Lung (tissue), 12 donors: ENCODE results near the gene STUM. TPM values are rescaled to one million over a fixed set of nuclear protein-coding genes. Genes with fewer than 3 reads are reported as not detected.

Source experiments
- ATAC-seq: fragments of 200-7000 bp; cut with Tn5 transposase; one replicate; pipeline ENCODE4 v1.9.1; 2020; ENCODE audit warnings: moderate number of reproducible peaks; ENCODE audit not compliant: insufficient read depth, low FRiP score
- DNase-seq, 3 donors: peaks; one replicate each; pipeline ENCODE4 v3.0.0-alpha.2; 2013 to 2017
- H3K27ac ChIP-seq, 2 donors: one replicate each; pipeline ENCODE4 v1.5.1; 2013; ENCODE audit warnings: mild to moderate bottlenecking in 2 of 2, moderate library complexity in 2 of 2, control low read depth in 1 of 2, inconsistent platforms in 1 of 2, low read depth in 1 of 2, low read length in 1 of 2
- H3K27me3 ChIP-seq, 3 donors: one replicate each; pipeline ENCODE4 v1.5.1; 2013; ENCODE audit warnings: low read length in 2 of 3; ENCODE audit not compliant: control insufficient read depth in 3 of 3, insufficient read depth in 3 of 3
- H3K36me3 ChIP-seq, 4 donors: one replicate each; pipeline ENCODE4 v1.5.1; 2013; ENCODE audit warnings: low read length in 4 of 4, mild to moderate bottlenecking in 1 of 4, moderate library complexity in 1 of 4; ENCODE audit not compliant: control insufficient read depth in 4 of 4, insufficient read depth in 4 of 4
- H3K4me1 ChIP-seq, 5 donors: one replicate each; pipeline ENCODE4 v1.5.1; 2013; ENCODE audit warnings: low read length in 5 of 5, mild to moderate bottlenecking in 2 of 5, moderate library complexity in 1 of 5; ENCODE audit not compliant: control insufficient read depth in 5 of 5, insufficient read depth in 5 of 5
- H3K4me3 ChIP-seq: one replicate; pipeline ENCODE4 v1.5.1; 2013; ENCODE audit warnings: mild to moderate bottlenecking, control low read depth, moderate library complexity
- H3K9ac ChIP-seq, 2 donors: one replicate each; pipeline ENCODE4 v1.5.1; 2013; ENCODE audit warnings: low read length in 2 of 2, control low read depth in 1 of 2; ENCODE audit not compliant: insufficient read depth in 1 of 2
- H3K9me3 ChIP-seq, 4 donors: one replicate each; pipeline ENCODE4 v1.5.1; 2013; ENCODE audit warnings: low read length in 3 of 4, mild to moderate bottlenecking in 1 of 4, moderate library complexity in 1 of 4; ENCODE audit not compliant: control insufficient read depth in 4 of 4, insufficient read depth in 3 of 4
- CTCF ChIP-seq: IDR thresholded peaks from 2 replicates; pipeline ENCODE4 v1.5.1; 2012; ENCODE audit warnings: mild to moderate bottlenecking; ENCODE audit errors: control extremely low read depth, extremely low read depth
- WGBS, 2 donors: extraction: QIAGEN DNeasy Blood & Tissue Kit; methylation state at CpG; one replicate each; pipeline ENCODE4 v1.1.7; 2013; 5-methylcytosine and 5-hydroxymethylcytosine counted together
- polyA plus RNA-seq, 2 donors: library from polyadenylated mRNA; stranded (reverse); fragments of 200-250 nt; gene quantifications; one replicate each; pipeline ENCODE4 v1.2.1, GENCODE V29; 2013
- total RNA-seq, 2 donors: library from RNA; depleted of rRNA in 1 of 2; stranded (reverse); fragments of >200 nt in 1 of 2; gene quantifications; one replicate each; pipeline ENCODE4 v1.2.1, GENCODE V29; 2014 to 2021
- donor health status: control.
- donor health status: control.
- donor health status: Bipolar disorder and iron deficiency.
- donor health status: healthy.
- donor health status: DM: yes; HTN: yes; CAD: no.

STUM gene
- total and polyA plus RNA-seq, 4 donors = 0.09 to 0.58 (median 0.48) TPM

GRCh38 chr1:226588484-226588883 is 39.9 kb downstream of the STUM start:
- ATAC-seq = no peak

GRCh38 chr1:226589008-226589733 is 40.6 kb downstream of the STUM start:
- 78 to 84% methylated on average over 11 of the region's 11 CpGs for WGBS, 2 donors
- Histone ChIP-seq H3K36me3 (no peaks in the 10 kb centered on the region), H3K9me3 (no peaks in the 10 kb centered on the region), H3K27me3 (no peaks in the 10 kb centered on the region), H3K4me1 (no peaks in the 10 kb centered on the region), H3K27ac (no peak overlapping the region), H3K9ac (no peak overlapping the region), H3K4me3 (no peak overlapping the region)
- ATAC-seq (no peak), DNase-seq (no peak)
- TF ChIP-seq CTCF = no peak

More at GRCh38 chr1:226588484-226588883, 39.9 kb downstream of the STUM start:
- H3K36me3 ChIP-seq = no peaks in the 10 kb centered on the region
- H3K9me3 ChIP-seq = no peaks in the 10 kb centered on the region
- WGBS, 2 donors = 73 to 75% methylated on average over 2 of the region's 2 CpGs
- no peak for DNase-seq
- H3K9ac ChIP-seq = no peak overlapping the region
- H3K4me3 ChIP-seq = no peak overlapping the region
- H3K4me1 ChIP-seq = no peaks in the 10 kb centered on the region
- no peak for TF ChIP-seq CTCF
- H3K27me3 ChIP-seq = no peaks in the 10 kb centered on the region
- H3K27ac ChIP-seq = no peak overlapping the region

- no peak for TF ChIP-seq CTCF
- Histone ChIP-seq H3K27me3 (no peaks in the 10 kb centered on the region), H3K9me3 (peaks cover 0 to 1% (median 0%) of the 10 kb centered on the region in 4 donors), H3K4me3 (no peak overlapping the region), H3K36me3 (no peaks in the 10 kb centered on the region), H3K27ac (no peak overlapping the region), H3K4me1 (no peaks in the 10 kb centered on the region), H3K9ac (no peak overlapping the region)
- DNase-seq (no peak), ATAC-seq (no peak)
- 93 to 97% methylated on average over 7 of the region's 7 CpGs for WGBS, 2 donors
These were observed 42.0 kb downstream of the STUM start for GRCh38 chr1:226590614-226591013.
